ENCODE results near the gene GNG4.

DNA sequence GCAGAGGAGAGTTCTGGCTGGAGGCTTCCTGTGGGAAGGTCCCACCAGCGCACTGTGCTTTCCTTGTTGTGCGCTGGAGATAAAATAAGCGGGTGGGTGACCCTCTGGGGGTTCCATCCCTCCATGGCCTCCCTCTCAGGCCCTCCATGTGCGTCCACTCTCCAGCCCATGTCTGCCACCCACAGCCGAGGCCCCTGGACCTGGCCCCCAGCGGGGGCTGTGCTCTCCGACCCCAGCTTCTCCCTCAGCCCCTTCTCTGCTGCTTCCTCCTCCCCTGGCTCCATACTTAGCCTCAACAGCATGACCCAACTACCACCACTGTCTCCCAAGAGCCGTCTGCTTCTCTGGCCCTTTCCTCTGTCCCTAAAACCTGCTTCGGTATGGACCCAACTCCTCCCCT is 61.4 kb downstream of the GNG4 start:
- TF ChIP-seq EZH2phosphoT487 (IDR thresholded peaks at IDR 0.05; ENCODE audit: low read depth): no peak
- TF ChIP-seq, protein P1, sequence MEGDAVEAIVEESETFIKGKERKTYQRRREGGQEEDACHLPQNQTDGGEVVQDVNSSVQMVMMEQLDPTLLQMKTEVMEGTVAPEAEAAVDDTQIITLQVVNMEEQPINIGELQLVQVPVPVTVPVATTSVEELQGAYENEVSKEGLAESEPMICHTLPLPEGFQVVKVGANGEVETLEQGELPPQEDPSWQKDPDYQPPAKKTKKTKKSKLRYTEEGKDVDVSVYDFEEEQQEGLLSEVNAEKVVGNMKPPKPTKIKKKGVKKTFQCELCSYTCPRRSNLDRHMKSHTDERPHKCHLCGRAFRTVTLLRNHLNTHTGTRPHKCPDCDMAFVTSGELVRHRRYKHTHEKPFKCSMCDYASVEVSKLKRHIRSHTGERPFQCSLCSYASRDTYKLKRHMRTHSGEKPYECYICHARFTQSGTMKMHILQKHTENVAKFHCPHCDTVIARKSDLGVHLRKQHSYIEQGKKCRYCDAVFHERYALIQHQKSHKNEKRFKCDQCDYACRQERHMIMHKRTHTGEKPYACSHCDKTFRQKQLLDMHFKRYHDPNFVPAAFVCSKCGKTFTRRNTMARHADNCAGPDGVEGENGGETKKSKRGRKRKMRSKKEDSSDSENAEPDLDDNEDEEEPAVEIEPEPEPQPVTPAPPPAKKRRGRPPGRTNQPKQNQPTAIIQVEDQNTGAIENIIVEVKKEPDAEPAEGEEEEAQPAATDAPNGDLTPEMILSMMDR (IDR thresholded peaks at IDR 0.05; ENCODE audit: low read depth, low read length): no peak

Data from OCI-LY3 (cell line).